ENCODE data around the gene MAB21L3.

MAB21L3 gene

DNA sequence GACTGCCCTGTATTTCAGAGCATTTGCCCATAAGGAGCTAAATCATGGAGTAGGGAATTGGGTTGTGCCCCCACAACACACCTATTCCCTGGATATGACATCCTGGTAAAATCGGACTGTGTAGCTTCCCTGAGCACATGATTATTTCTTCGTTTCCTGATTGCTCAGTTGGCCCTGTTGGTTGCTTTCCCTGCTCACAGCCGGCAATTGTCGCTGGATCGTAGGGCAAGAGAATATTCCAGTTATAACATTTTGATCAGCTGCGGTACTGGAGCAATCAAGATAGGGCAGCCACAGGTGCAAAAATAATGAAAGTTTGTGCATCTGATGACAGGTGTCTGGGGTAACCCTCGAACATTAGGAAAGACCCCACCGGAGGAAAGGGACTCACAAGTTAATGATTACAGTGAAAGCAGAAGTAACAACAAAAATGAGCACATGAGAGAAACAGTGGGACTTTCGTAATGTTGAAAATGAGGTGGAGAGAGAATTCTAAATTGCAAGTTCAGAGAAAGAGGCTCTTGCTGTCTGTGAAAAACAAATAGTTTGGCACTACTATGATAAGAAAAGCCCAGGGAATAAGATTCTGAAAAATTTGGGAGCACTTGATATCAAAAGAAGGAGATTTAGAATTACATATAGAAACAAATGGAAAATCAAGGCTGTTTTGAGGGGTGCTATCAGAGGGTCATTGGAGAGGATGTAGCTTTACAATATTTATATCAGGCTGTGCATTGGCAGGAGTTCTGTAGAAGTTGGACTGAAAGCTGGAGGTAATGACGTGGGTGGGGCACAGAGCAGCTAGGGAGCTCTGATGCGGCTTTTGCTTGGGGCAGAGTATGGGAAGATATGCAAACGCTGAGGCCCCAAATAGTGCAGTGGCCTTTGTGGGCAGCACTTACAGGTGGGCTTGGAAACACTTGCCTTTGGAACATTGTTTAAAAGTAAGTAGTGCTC, at the start of gene MAB21L3:
Gene MAB21L3, plus strand, starts transcription at position 833 of the 957 bp plus-strand sequence. CDS start 1,217 bp downstream, outside the sequence.
- no peak for DNase-seq (ENCODE audit: low spot score)

GRCh38 chr1:116062201-116062600, 49.0 kb upstream of the MAB21L3 start:
- DNase-seq (ENCODE audit: low spot score): no peak

GRCh38 chr1:116064616-116065015, 46.6 kb upstream of the MAB21L3 start:
- DNase-seq (ENCODE audit: low spot score): peak; percentile 9

- DNase-seq (ENCODE audit: low spot score): peak; percentile 1
Observed at GRCh38 chr1:116066868-116067565, 44.2 kb upstream of the MAB21L3 start.

- peak; percentile 16 for DNase-seq (ENCODE audit: low spot score)
Observed at GRCh38 chr1:116067566-116067890, 43.7 kb upstream of the MAB21L3 start.

- no peak for DNase-seq (ENCODE audit: low spot score)
Observed at GRCh38 chr1:116075575-116075974, 35.6 kb upstream of the MAB21L3 start.

DNA sequence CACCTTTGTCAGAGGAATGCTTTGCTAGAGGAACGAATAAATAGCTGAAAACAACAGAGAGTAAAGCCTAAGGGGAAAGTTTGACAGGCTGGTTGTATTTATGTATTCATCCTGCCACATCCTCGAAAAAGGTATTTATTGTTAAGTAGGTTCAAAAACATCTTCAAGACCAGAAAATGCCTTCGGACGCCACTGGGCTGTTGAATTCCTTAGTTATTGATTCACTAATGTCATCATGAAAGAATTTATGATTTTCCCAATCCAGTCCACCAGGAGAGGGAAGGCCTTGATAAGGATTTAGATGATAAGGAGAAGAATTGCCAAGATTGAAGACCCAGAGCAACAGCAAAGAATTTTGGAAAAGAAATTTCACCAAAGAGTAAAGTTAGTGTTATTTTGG, 35.2 kb upstream of the MAB21L3 start:
- no peak for DNase-seq (ENCODE audit: low spot score)

GRCh38 chr1:116076831-116077230, 34.4 kb upstream of the MAB21L3 start:
- DNase-seq (ENCODE audit: low spot score): peak; percentile 1

DNA sequence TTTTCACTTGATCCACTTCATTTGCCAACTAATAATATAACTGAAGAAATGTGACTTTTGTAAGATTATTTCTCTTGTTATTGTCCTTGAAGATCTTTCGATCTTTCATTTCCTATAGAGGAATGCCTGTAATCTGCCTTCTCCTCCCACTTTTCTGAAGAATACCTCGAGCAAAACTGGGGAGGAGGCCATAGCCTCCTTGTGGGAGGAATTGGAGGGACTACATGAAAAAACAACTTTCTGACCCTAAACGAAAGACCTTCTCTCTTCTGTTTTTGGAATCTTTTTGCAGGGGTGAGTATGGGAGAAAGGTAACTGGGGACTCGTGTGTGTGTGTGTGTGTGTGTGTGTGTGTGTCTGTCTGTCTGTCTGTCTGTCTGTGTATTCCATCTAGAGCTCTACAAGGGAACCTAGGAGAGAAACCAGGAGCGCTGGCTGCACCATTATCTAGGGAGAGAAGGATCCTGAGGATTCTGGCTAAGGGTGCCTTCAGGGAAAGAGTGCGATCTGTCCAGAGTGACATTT, 32.4 kb upstream of the MAB21L3 start:
- no peak for DNase-seq (ENCODE audit: low spot score)

DNA sequence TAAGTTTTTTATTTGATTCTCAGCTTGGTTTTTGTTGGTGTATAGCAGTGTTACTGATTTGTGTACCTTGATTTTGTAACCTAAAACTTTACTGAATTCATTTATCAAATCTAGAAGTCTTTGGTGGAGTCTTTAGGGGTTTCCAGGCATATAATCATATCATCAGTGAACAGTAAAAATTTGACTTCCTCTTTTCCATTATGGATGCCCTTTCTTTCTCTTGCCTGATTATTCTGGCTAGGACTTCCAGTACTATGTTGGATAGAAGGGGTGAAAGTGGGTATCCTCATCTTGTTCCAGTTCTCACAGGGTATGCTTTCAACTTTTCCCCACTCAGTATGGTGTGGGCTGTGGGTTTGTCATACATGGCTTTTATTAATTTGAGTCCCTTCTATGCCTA, 23.6 kb upstream of the MAB21L3 start:
- DNase-seq (ENCODE audit: low spot score): no peak

- no peak for DNase-seq (ENCODE audit: low spot score)
Observed at GRCh38 chr1:116089870-116090269, 21.3 kb upstream of the MAB21L3 start.

DNA sequence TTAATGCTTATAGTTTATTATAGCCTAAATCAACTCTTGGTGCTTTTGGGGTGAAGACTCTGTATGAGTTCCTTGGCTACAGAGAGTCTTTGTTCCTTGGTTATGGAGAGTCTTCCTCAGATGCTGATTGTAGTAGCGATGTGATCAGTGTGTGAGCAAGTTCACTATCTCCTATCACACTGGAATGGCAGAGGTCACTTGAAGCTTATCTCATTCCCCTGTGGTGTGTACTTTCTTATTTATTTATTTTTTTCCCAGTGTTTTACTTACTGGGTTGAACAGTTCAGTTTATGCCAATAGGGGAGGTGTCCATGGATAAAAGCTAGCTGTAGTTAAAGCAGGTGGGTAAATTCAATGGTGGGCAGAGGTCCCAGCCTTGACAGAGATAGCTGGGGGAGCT, 20.1 kb upstream of the MAB21L3 start:
- no peak for DNase-seq (ENCODE audit: low spot score)

GRCh38 chr1:116092752-116093489, 18.3 kb upstream of the MAB21L3 start:
- DNase-seq (ENCODE audit: low spot score): no peak

DNA sequence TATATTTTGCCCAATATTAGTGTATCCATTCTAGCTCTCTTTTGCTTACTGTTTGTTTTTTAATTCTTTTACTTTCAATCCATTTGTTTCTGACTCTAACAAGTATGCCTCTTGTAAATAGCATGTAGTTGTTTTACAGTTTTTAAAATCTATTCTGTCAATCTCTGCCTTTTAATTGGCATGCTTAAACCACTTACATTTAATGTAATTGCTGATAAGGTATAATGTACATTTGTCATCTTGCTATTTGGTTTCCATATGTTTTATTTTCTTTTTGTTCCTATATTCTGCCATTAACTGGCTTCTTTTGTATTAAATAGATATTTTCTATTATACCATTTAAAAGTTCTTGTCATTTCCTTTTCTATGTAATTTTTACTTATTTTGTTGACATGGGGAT, 16.2 kb upstream of the MAB21L3 start:
- no peak for DNase-seq (ENCODE audit: low spot score)

DNA sequence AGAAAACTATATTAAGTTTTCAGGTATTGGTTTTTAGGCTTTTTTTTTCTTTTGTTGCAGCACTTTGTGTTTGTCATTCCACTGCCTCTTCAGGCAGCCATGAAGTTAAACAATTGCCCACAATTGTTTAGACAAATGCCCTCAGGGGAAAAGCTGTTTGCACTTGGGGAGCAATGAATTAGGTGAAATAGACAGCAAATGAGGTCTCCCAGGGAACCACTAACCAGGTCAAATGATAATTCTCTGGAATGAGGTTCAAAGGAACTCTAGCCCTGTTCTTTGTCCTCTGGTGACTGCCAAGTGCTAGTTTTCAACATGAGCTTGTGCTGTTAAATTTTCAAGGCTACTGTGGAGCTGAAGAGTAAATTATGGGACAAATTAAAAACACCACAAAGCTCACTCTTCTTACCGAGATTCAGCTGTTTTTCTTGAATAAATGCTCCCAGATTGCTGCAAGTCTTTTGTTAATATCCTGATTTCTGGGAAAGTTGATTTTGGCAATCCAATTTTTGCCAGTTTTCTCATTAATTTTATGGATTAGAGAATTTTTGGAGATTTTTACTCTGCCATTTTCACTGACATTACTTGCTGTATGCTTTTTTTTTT, 15.1 kb upstream of the MAB21L3 start:
- DNase-seq (ENCODE audit: low spot score): no peak

- DNase-seq (ENCODE audit: low spot score): no peak
Observed at GRCh38 chr1:116097626-116098025, 13.6 kb upstream of the MAB21L3 start.

- no peak for DNase-seq (ENCODE audit: low spot score)
Observed at GRCh38 chr1:116099379-116099778, 11.8 kb upstream of the MAB21L3 start.

- DNase-seq (ENCODE audit: low spot score): no peak
Observed at GRCh38 chr1:116099919-116100318, 11.3 kb upstream of the MAB21L3 start.

DNA sequence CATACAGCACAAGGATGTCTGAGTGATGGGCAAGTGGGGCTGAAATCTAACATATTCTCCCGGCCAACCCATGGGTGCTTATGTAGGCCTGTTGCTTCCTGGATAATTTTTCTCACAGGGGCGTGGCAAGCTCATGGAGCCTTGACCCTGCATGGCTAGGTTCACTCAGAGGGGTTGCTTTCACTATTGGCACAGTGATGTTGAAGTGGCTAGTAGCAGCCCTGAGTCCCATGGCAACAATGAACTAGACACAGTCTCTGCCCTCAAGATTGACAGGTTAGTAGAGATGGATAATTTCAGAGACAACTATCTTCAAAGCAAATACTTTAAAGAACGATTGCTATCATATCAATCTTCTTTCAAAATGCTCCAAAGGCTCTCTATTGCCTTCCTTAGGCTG, 6.5 kb upstream of the MAB21L3 start:
- no peak for DNase-seq (ENCODE audit: low spot score)

GRCh38 chr1:116105996-116106395, 5.2 kb upstream of the MAB21L3 start:
- DNase-seq (ENCODE audit: low spot score): no peak

DNA sequence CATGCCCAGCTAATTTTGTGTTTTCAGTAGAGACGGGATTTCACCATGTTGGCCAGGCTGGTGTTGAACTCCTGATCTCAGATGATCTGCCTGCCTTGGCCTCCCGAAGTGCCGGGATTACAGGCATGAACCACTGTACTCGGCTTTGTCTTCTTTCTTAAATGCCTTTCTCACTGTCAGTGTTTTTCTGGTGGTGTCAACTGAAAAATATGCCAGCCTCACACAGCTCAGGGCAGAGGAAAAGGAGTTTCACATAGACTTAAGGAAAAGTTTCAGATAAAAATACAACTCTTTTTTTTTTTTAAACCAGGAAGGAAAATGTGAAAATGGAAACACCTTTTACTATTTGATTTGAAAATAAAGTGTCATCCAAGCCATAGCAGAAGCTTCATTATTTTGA, 4.6 kb upstream of the MAB21L3 start:
- no peak for DNase-seq (ENCODE audit: low spot score)

DNA sequence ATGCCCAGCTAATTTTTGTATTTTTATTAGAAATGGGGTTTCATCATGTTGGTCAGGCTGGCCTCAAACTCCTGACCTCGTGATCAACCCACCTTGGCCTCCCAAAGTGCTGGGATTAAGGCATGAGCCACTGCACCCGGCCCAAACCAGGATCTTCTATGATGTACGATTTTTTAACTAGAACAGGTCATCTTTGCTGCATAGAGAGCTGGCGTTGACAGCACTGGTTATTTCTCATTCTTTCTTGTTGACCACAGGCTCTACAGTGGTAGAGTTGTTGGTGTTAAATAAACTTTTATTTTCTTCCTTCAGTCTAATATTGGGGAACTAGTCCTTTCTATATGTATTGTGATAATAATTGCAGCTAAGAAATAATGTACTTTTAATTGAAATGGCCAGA, 3.8 kb upstream of the MAB21L3 start:
- no peak for DNase-seq (ENCODE audit: low spot score)
